NCI-H1105 (cell line): ENCODE results near the gene CHD9NB.

Experiments
- DNase-seq: peaks from one replicate; lab custom pipeline; 2025; lab: John Stamatoyannopoulos, UW

Gene CHD9NB

GRCh38 chr16:53029971-53030370 lies 22.7 kb downstream of the CHD9NB start:
- DNase-seq, result no peak

DNA sequence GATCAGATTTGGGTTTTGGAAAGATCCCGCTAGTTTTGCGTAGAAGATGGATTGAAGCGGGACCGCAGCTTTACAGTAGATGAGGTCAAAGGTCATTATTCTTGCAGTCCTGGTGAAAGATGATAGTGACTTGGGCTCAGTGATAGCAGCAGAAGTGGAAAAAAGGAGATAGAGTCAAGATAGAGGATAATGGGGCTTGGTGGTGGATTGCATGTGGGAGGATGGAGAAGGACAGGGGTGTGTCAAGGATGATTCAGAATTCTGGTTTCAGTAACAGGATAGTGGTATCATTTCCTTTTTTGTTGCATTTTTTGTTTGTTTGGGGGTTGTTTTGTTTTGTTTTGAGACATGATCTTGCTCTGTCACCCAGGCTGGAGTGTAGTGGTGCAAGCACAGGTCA lies 28.7 kb downstream of the CHD9NB start:
- DNase-seq, result no peak

DNA sequence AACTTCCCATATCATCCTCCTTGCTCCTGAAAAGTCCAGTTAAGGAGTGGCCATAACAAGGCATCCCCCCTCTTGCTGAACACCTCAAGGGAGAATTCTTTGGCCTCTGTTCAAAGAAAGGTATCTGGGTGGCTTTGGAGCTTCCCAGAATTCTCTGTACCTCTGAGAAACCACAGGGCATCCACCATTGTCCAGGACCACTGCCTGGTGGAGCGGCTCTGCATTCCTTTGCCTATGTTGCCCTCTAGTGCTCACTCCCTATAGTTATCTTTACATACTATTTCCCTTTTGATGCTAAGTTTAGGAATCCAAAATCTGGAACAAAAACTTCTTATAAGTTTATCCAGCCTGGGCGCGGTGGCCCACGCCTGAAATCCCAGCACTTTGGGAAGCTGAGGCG lies 30.3 kb downstream of the CHD9NB start:
- DNase-seq, result peak; percentile 57

- DNase-seq, result no peak
These were observed 33.8 kb downstream of the CHD9NB start for GRCh38 chr16:53018834-53019416.

- no peak for DNase-seq
These were observed 38.4 kb downstream of the CHD9NB start for GRCh38 chr16:53014287-53014686.

- DNase-seq, result no peak
These were observed 45.6 kb downstream of the CHD9NB start for GRCh38 chr16:53007095-53007494.

- no peak for DNase-seq
These were observed 54.8 kb downstream of the CHD9NB start for GRCh38 chr16:52997922-52998321.

DNA sequence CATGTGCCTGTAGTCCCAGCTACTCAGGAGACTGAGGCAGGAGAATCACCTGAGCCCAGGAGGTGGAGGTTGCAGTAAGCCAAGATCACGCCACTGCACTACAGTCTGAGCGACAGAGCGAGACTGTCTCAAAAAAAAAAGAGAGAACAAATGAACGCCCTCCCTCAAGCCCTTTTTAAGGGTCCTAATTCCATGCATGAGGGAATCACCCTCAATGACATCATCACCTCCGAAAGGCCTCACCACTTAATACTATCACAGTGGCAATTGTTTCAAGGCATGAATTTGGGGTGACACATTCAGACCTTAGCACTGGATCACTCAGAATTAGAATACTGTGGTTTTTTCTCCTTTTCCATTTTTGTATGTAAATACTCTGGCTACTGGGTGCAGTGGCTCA lies 57.8 kb downstream of the CHD9NB start:
- DNase-seq, result no peak

- no peak for DNase-seq
These were observed 59.5 kb downstream of the CHD9NB start for GRCh38 chr16:52993179-52993578.

DNA sequence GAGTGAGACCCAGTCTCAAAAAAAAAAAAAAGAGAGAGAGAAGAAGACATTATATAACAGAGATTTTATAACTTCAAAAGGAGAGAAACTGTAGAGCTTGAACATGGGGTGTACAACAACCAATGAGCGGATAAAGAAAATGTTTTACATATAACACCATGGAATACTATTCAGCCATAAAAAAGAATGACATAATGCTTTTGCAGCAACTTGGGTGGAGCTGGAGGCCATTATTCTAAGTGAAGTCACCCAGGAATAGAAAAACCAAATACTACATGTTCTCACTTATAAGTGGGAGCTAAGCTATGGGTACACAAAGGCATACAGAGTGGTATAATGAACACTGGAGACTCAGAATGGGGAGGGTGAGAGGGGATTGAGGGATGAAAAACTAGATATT lies 61.1 kb downstream of the CHD9NB start:
- no peak for DNase-seq
